SK-N-SH treated with all-trans-retinoic acid at 6 μM for 48 hours (cell line): ENCODE data around the gene PRX.
"Not testable (repeated sequence)": the region's sequence is repeated elsewhere in the genome, so short reads cannot be mapped to it uniquely, and the experiment has no call there.

Experiments
- ATAC-seq: fragments of 200-7000 bp; cut with Tn5 transposase; 3 replicates; pipeline ENCODE4 v1.9.1; 2020; ENCODE audit warnings: mild to moderate bottlenecking, moderate library complexity
- ARNTL ChIP-seq: fragments of 450-650 bp; formaldehyde crosslinking; IDR thresholded peaks from 2 replicates; pipeline ENCODE4 v1.5.0; 2020; ENCODE audit warnings: low read depth, mild to moderate bottlenecking, moderate library complexity, borderline replicate concordance
- BACH2 ChIP-seq: fragments of 250-450 bp; sonication (Bioruptor Pico); IDR thresholded peaks from 2 replicates; pipeline ENCODE4 v1.9.0; 2021; ENCODE audit warnings: mild to moderate bottlenecking, borderline replicate concordance
- CSDC2 ChIP-seq: fragments of 250-450 bp; sonication (Bioruptor Pico); IDR thresholded peaks from 2 replicates; pipeline ENCODE4 v1.5.0; 2020; ENCODE audit warnings: mild to moderate bottlenecking, moderate library complexity
- ESRRG ChIP-seq: fragments of 250-450 bp; sonication (Bioruptor Pico); IDR thresholded peaks from 2 replicates; pipeline ENCODE4 v1.6.1; 2021; ENCODE audit warnings: mild to moderate bottlenecking
- GLIS3 ChIP-seq: fragments of 250-450 bp; sonication (Bioruptor Pico); IDR thresholded peaks from 2 replicates; pipeline ENCODE4 v1.5.0; 2020; ENCODE audit warnings: mild to moderate bottlenecking, moderate library complexity
- ISL1 ChIP-seq: fragments of 250-450 bp; sonication (Bioruptor Pico); IDR thresholded peaks from 2 replicates; pipeline ENCODE4 v2.1.2; 2022; ENCODE audit warnings: mild to moderate bottlenecking, moderate library complexity
- OSR1 ChIP-seq: fragments of 250-450 bp; sonication (Bioruptor Pico); IDR thresholded peaks from 2 replicates; pipeline ENCODE4 v1.8.0; 2022; ENCODE audit warnings: moderate library complexity, mild to moderate bottlenecking, inconsistent platforms
- POU6F1 ChIP-seq: fragments of 250-450 bp; sonication (Bioruptor Pico); IDR thresholded peaks from 2 replicates; pipeline ENCODE4 v1.8.0; 2021; ENCODE audit warnings: low read depth, mild to moderate bottlenecking, moderate library complexity, borderline replicate concordance
- PPARA ChIP-seq: fragments of 250-450 bp; sonication (Bioruptor Pico); IDR thresholded peaks from 2 replicates; pipeline ENCODE4 v1.5.0; 2020; ENCODE audit warnings: mild to moderate bottlenecking, borderline replicate concordance
- TCF4 ChIP-seq: fragments of 250-450 bp; sonication (Bioruptor Pico); IDR thresholded peaks from 2 replicates; pipeline ENCODE4 v1.8.0; 2021; ENCODE audit warnings: mild to moderate bottlenecking, moderate library complexity, borderline replicate concordance
- TOX ChIP-seq: fragments of 250-450 bp; sonication (Bioruptor Pico); IDR thresholded peaks from 2 replicates; pipeline ENCODE4 v1.8.0; 2021; ENCODE audit warnings: mild to moderate bottlenecking, moderate library complexity, borderline replicate concordance
- ZC3H10 ChIP-seq: fragments of 250-450 bp; sonication (Bioruptor Pico); IDR thresholded peaks from 2 replicates; pipeline ENCODE4 v1.5.1; 2021; ENCODE audit warnings: mild to moderate bottlenecking, moderate library complexity
- ZFP30 ChIP-seq: fragments of 450-650 bp; formaldehyde crosslinking; IDR thresholded peaks from 2 replicates; pipeline ENCODE4 v1.5.0; 2022; ENCODE audit warnings: mild to moderate bottlenecking, moderate library complexity
- ZNF565 ChIP-seq: fragments of 450-650 bp; formaldehyde crosslinking; conservative IDR thresholded peaks from 2 replicates; pipeline ENCODE4 v1.5.0; 2020; ENCODE audit warnings: low read depth, mild to moderate bottlenecking, moderate library complexity
- ZNF70 ChIP-seq: fragments of 450-650 bp; formaldehyde crosslinking; IDR thresholded peaks from 2 replicates; pipeline ENCODE4 v1.5.0; 2020; ENCODE audit warnings: mild to moderate bottlenecking, moderate library complexity
- ZNF8 ChIP-seq: fragments of 450-650 bp; formaldehyde crosslinking; IDR thresholded peaks from 2 replicates; pipeline ENCODE4 v1.5.0; 2020; ENCODE audit warnings: mild to moderate bottlenecking, moderate library complexity
- TF ChIP-seq, protein P1 (sequence below): fragments of 250-450 bp; sonication (Bioruptor Pico); IDR thresholded peaks from 2 replicates; pipeline ENCODE4 v1.8.0; 2020; ENCODE audit warnings: mild to moderate bottlenecking, moderate library complexity, borderline replicate concordance
- TF ChIP-seq, protein P2 (sequence below): fragments of 250-450 bp; sonication (Bioruptor Pico); IDR thresholded peaks from 2 replicates; pipeline ENCODE4 v1.5.1; 2020; ENCODE audit warnings: low read depth, mild to moderate bottlenecking, moderate library complexity
- TF ChIP-seq, protein P3 (sequence below): fragments of 250-450 bp; sonication (Bioruptor Pico); IDR thresholded peaks from 2 replicates; pipeline ENCODE4 v1.5.0; 2020; ENCODE audit warnings: mild to moderate bottlenecking, moderate library complexity
- TF ChIP-seq, protein P4 (sequence below): fragments of 250-450 bp; sonication (Bioruptor Pico); IDR thresholded peaks from 2 replicates; pipeline ENCODE4 v1.5.1; 2021; ENCODE audit warnings: mild to moderate bottlenecking, moderate library complexity

PRX gene

DNA sequence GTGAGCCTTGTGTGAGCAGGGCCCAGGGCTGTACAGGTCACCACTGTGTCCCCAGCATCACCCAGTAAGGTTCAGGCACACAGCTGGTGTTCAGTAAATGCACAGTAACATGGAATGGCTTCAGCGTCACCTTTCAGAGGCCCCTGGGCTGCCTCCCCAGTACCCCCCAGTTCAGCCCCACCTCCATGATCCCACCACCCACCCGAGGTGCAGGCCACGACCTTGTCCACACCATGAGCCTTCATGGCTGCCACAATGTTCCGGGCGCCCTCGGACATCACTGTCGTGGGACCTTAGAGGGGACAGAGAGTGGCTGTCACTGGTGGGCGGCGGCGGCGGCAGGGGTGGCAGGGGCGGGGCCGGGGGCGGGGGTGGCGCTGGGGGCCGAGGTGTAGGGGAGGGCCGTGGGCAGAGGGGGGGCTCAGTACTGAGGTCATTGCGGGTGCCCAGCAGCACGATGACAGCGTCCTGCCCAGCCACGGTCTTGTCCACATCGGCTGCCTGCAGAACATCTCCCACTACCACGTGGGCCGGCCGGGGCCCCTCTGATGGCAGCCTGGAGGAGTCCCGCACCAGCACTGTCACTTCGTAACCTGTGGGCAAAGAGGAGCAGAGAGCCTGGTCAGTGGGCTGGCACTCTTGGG, 44.9 kb upstream of the PRX start:
- TF ChIP-seq GLIS3 (no peak), BACH2 (CRISPR knock-in tag) (no peak), ZNF8 (CRISPR knock-in tag) (no peak), ARNTL (CRISPR knock-in tag) (no peak)
- ATAC-seq: no peak

DNA sequence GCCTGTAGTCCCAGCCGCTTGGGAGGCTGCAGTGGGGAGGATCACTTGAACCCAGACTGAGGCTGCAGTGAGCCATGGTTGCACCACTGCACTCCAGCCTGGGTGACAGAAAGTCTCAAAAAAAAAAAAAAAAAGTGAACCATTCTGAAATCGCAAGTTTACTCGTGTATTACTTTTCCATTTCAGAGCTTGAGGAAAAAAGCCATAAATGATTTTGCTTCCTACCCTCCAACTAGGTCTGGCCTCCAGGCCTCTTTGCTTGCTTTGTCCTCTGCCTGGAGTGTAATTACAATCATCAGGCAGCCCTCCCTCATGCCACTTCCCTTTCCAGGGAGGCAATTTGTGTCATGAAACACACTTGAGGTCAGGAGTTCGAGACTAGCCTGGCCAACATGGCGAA, 43.9 kb upstream of the PRX start:
- no peak for ATAC-seq
- TF ChIP-seq OSR1 (no peak), ZNF8 (CRISPR knock-in tag) (no peak), BACH2 (CRISPR knock-in tag) (no peak), PPARA (CRISPR knock-in tag) (no peak), ESRRG (CRISPR knock-in tag) (no peak), ZNF565 (CRISPR knock-in tag) (no peak), ARNTL (CRISPR knock-in tag) (no peak), TOX (CRISPR knock-in tag) (no peak), TCF4 (CRISPR knock-in tag) (no peak), POU6F1 (CRISPR knock-in tag) (no peak), CSDC2 (CRISPR knock-in tag) (no peak), ZNF70 (CRISPR knock-in tag) (no peak), ISL1 (CRISPR knock-in tag) (no peak), ZC3H10 (CRISPR knock-in tag) (no peak), ZFP30 (CRISPR knock-in tag) (no peak)
- TF ChIP-seq, protein P1, sequence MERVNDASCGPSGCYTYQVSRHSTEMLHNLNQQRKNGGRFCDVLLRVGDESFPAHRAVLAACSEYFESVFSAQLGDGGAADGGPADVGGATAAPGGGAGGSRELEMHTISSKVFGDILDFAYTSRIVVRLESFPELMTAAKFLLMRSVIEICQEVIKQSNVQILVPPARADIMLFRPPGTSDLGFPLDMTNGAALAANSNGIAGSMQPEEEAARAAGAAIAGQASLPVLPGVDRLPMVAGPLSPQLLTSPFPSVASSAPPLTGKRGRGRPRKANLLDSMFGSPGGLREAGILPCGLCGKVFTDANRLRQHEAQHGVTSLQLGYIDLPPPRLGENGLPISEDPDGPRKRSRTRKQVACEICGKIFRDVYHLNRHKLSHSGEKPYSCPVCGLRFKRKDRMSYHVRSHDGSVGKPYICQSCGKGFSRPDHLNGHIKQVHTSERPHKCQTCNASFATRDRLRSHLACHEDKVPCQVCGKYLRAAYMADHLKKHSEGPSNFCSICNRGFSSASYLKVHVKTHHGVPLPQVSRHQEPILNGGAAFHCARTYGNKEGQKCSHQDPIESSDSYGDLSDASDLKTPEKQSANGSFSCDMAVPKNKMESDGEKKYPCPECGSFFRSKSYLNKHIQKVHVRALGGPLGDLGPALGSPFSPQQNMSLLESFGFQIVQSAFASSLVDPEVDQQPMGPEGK (CRISPR knock-in tag): no peak
- TF ChIP-seq, protein P2, sequence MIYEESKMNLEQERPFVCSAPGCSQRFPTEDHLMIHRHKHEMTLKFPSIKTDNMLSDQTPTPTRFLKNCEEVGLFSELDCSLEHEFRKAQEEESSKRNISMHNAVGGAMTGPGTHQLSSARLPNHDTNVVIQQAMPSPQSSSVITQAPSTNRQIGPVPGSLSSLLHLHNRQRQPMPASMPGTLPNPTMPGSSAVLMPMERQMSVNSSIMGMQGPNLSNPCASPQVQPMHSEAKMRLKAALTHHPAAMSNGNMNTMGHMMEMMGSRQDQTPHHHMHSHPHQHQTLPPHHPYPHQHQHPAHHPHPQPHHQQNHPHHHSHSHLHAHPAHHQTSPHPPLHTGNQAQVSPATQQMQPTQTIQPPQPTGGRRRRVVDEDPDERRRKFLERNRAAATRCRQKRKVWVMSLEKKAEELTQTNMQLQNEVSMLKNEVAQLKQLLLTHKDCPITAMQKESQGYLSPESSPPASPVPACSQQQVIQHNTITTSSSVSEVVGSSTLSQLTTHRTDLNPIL (CRISPR knock-in tag): no peak
- TF ChIP-seq, protein P3, sequence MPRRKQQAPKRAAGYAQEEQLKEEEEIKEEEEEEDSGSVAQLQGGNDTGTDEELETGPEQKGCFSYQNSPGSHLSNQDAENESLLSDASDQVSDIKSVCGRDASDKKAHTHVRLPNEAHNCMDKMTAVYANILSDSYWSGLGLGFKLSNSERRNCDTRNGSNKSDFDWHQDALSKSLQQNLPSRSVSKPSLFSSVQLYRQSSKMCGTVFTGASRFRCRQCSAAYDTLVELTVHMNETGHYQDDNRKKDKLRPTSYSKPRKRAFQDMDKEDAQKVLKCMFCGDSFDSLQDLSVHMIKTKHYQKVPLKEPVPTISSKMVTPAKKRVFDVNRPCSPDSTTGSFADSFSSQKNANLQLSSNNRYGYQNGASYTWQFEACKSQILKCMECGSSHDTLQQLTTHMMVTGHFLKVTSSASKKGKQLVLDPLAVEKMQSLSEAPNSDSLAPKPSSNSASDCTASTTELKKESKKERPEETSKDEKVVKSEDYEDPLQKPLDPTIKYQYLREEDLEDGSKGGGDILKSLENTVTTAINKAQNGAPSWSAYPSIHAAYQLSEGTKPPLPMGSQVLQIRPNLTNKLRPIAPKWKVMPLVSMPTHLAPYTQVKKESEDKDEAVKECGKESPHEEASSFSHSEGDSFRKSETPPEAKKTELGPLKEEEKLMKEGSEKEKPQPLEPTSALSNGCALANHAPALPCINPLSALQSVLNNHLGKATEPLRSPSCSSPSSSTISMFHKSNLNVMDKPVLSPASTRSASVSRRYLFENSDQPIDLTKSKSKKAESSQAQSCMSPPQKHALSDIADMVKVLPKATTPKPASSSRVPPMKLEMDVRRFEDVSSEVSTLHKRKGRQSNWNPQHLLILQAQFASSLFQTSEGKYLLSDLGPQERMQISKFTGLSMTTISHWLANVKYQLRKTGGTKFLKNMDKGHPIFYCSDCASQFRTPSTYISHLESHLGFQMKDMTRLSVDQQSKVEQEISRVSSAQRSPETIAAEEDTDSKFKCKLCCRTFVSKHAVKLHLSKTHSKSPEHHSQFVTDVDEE (CRISPR knock-in tag): no peak
- TF ChIP-seq, protein P4, sequence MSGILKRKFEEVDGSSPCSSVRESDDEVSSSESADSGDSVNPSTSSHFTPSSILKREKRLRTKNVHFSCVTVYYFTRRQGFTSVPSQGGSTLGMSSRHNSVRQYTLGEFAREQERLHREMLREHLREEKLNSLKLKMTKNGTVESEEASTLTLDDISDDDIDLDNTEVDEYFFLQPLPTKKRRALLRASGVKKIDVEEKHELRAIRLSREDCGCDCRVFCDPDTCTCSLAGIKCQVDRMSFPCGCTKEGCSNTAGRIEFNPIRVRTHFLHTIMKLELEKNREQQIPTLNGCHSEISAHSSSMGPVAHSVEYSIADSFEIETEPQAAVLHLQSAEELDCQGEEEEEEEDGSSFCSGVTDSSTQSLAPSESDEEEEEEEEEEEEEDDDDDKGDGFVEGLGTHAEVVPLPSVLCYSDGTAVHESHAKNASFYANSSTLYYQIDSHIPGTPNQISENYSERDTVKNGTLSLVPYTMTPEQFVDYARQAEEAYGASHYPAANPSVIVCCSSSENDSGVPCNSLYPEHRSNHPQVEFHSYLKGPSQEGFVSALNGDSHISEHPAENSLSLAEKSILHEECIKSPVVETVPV: no peak

DNA sequence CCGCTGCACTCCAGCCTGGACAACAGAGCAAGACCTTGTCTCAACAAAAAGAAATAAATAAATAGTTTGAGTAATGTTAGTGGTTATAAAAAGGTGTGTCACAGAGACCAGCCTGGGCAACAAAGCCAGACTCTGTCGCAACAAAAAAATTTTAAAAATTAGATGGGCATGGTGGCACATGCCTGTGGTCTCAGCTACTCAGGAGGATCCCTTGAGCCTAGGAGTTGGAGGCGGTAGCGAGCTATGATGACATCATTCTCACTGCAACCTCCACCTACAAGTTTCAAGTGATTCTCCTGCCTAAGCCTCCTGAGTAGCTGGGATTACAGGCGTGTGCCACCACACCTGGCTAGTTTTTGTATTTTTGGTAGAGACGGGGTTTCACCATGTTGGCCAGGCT, 40.8 kb upstream of the PRX start:
- ATAC-seq: not testable (repeated sequence)
